ENCODE data around the gene EEF1AKMT4.
A peak's percentile ranks its signal among the peaks of the same experiment; 100 is the strongest.

- TF ChIP-seq YY1 (IDR thresholded peaks at IDR 0.05; ENCODE audit: low read depth, low read length) (peak; percentile 41; the same call in 1 of the 2 replicates), HDAC6 (IDR thresholded peaks at IDR 0.05; ENCODE audit: unreplicated experiment) (no peak), POLR2A (IDR thresholded peaks at IDR 0.05; ENCODE audit: low read depth, low read length) (no peak), EZH2 (IDR thresholded peaks at IDR 0.05; ENCODE audit: borderline replicate concordance, control insufficient read depth, low read depth, low read length) (no peak), ZNF622 (IDR thresholded peaks at IDR 0.05) (no peak), CTCF (IDR thresholded peaks at IDR 0.05 in 2 of 3, conservative IDR thresholded peaks at IDR 0.05 in 1 of 3; ENCODE audit: control insufficient read depth in 2 of 3, extremely low read depth in 1 of 3, insufficient read depth in 1 of 3, low read depth in 3 of 3, low read length in 3 of 3) (peak; percentile 63 to 68 (median 68)), ZNF384 (IDR thresholded peaks at IDR 0.05; ENCODE audit: borderline replicate concordance, low read depth, low read length) (no peak), ELK1 (IDR thresholded peaks at IDR 0.05; ENCODE audit: low read depth, low read length) (no peak), IKZF1 (conservative IDR thresholded peaks at IDR 0.05) (no peak), MAX (IDR thresholded peaks at IDR 0.05; ENCODE audit: low read depth, low read length) (no peak), SUZ12 (IDR thresholded peaks at IDR 0.05; ENCODE audit: unreplicated experiment) (no peak)
- TF ChIP-seq, protein P1, sequence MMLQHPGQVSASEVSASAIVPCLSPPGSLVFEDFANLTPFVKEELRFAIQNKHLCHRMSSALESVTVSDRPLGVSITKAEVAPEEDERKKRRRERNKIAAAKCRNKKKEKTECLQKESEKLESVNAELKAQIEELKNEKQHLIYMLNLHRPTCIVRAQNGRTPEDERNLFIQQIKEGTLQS (IDR thresholded peaks at IDR 0.05; ENCODE audit: borderline replicate concordance, extremely low read depth, low read depth, low read length), result no peak
Measured at GRCh38 chr3:184289426-184289938, 40.0 kb downstream of the EEF1AKMT4 start.
